LNCaP clone FGC (cell line): ENCODE measurements around the gene SYT3.

Experiments used
- DNase-seq: peaks from one replicate; pipeline ENCODE4 v3.0.0-alpha.2; 2011; ENCODE audit warnings: low read depth
- H3K4me3 ChIP-seq: 2 replicates; pipeline ENCODE4 v1.5.1; 2011; ENCODE audit warnings: mild to moderate bottlenecking, low read depth, low read length, control low read depth
- TF ChIP-seq, protein P1 (sequence below): IDR thresholded peaks from 2 replicates; pipeline ENCODE4 v1.5.1; 2012; ENCODE audit warnings: mild to moderate bottlenecking; ENCODE audit not compliant: control insufficient read depth, insufficient read depth; ENCODE audit errors: extremely low read depth

The SYT3 gene

DNA sequence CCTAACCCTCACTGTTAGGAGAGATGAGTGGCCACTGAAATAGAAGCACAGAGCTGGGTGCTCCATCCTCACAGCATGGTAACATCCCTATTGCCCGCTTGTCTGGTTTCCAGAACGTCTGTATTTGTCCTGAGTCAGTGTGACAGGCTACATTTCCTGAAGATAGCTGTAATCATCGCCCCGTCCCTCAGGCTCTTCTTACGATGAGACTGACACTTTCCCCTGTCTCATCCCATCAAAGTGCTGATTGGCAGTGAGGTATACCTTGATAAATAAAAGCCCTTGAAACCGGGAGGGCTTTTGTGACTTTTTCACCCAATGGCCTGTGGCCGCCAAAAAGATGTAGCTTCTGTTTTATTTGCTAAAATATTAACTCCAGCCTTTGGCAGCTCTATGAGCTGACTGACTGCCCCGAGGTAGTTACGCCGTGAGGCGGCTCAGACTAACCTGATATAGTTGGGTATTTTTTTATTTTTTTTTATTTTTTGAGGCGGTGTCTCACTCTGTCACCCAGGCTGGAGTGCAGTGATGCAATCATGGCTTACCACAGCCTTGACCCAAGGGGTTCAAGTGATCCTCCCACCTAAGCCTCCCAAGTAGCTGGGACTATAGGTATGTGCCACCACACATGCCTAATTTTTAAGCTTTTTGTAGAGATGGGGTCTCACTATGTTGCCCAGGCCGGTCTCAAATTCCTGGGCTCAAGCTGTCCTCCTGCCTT lies 65.8 kb downstream of the SYT3 start:
- no peak for DNase-seq
- no peak overlapping the region for H3K4me3 ChIP-seq
- TF ChIP-seq, protein P1, sequence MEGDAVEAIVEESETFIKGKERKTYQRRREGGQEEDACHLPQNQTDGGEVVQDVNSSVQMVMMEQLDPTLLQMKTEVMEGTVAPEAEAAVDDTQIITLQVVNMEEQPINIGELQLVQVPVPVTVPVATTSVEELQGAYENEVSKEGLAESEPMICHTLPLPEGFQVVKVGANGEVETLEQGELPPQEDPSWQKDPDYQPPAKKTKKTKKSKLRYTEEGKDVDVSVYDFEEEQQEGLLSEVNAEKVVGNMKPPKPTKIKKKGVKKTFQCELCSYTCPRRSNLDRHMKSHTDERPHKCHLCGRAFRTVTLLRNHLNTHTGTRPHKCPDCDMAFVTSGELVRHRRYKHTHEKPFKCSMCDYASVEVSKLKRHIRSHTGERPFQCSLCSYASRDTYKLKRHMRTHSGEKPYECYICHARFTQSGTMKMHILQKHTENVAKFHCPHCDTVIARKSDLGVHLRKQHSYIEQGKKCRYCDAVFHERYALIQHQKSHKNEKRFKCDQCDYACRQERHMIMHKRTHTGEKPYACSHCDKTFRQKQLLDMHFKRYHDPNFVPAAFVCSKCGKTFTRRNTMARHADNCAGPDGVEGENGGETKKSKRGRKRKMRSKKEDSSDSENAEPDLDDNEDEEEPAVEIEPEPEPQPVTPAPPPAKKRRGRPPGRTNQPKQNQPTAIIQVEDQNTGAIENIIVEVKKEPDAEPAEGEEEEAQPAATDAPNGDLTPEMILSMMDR, result no peak
